22Rv1 (cell line): ENCODE data around the gene SNORC.

Experiments used
- CTCF ChIP-seq: fragments of 450-650 bp; IDR thresholded peaks from 2 replicates; pipeline ENCODE4 v1.5.1; 2017; ENCODE audit warnings: mild to moderate bottlenecking
- ZFX ChIP-seq: fragments of 450-650 bp; IDR thresholded peaks from 2 replicates; pipeline ENCODE4 v1.6.1; 2017; ENCODE audit warnings: antibody characterized with exemption, borderline replicate concordance

GRCh38 chr2:232889876-232890401 is 19.9 kb downstream of the SNORC start:
- TF ChIP-seq CTCF = no peak
- no peak for TF ChIP-seq ZFX
